Endothelial cell of umbilical vein (primary cell): ENCODE results near the gene CTDP1. TPM values are rescaled to one million over a fixed set of nuclear protein-coding genes. Genes with fewer than 3 reads are reported as not detected.

Experiments
- BruUV-seq: library from RNA; stranded (reverse); fragments of 400-500 nt; replicated peaks from 2 replicates; lab custom pipeline; 2021; lab: Mats Ljungman, UMichigan
- CTCF ChIA-PET: fragments of 300-600, 350-600 bp; sonication (Branson Sonifier 250); formaldehyde crosslinking; loops from one replicate; lab custom pipeline; 2021; ENCODE audit warnings: antibody characterized with exemption, inconsistent platforms; lab: Charles Lee
- POLR2A ChIA-PET: fragments of 300-600, 350-600 bp; sonication (Branson Sonifier 250); formaldehyde crosslinking; loops from one replicate; lab custom pipeline; 2021; ENCODE audit warnings: antibody characterized with exemption, inconsistent platforms; lab: Charles Lee
- DNase-seq: peaks from one replicate; pipeline ENCODE4 v3.0.0-alpha.2; 2011; ENCODE audit warnings: low read depth, low spot score
- FAIRE-seq: peaks from 2 replicates; lab custom pipeline; 2011; peaks lifted over from hg19 to GRCh38; lab: Jason Lieb, UNC
- H2AFZ ChIP-seq: 2 replicates; pipeline ENCODE4 v1.6.0; 2012; ENCODE audit warnings: low read depth, low read length, control low read depth, inconsistent platforms
- H3K27ac ChIP-seq: 2 replicates; pipeline ENCODE4 v1.5.1; 2011; ENCODE audit warnings: low read depth, mild to moderate bottlenecking, control low read depth, low read length, moderate library complexity; ENCODE audit not compliant: insufficient read depth
- H3K27me3 ChIP-seq, 2 experiments: 2 replicates each; pipeline versions ENCODE4 v1.6.0 to v1.6.1; 2011; ENCODE audit warnings: low read length in 2 of 2, mixed read lengths in 1 of 2; ENCODE audit not compliant: control insufficient read depth in 2 of 2, insufficient read depth in 2 of 2
- H3K36me3 ChIP-seq, 2 experiments: 2 replicates in 1 of 2; 3 replicates in 1 of 2; pipeline ENCODE4 v1.5.1; 2011; ENCODE audit warnings: low read length in 2 of 2, mild to moderate bottlenecking in 1 of 2, moderate library complexity in 1 of 2; ENCODE audit not compliant: control insufficient read depth in 2 of 2, insufficient read depth in 2 of 2; ENCODE audit errors: extremely low read depth in 1 of 2
- H3K4me1 ChIP-seq: 3 replicates; pipeline ENCODE4 v1.5.1; 2011; ENCODE audit warnings: mild to moderate bottlenecking, low read length; ENCODE audit not compliant: control insufficient read depth, insufficient read depth; ENCODE audit errors: extremely low read depth
- H3K4me2 ChIP-seq: 2 replicates; pipeline ENCODE4 v1.6.1; 2011; ENCODE audit warnings: low read length, control low read depth, mixed read lengths; ENCODE audit not compliant: insufficient read depth
- H3K4me3 ChIP-seq, 3 experiments: fragments of 200-600 bp in 1 of 3; sonication (generic), shearing (Covaris generic) in 1 of 3; replicated peaks in 1 of 3; 2 replicates each; pipeline ENCODE4 v1.5.1; 2011 to 2016; ENCODE audit warnings: control low read depth in 3 of 3, low read length in 3 of 3, mild to moderate bottlenecking in 2 of 3, inconsistent platforms in 1 of 3, low read depth in 1 of 3, moderate library complexity in 1 of 3; ENCODE audit not compliant: insufficient read depth in 1 of 3
- H3K79me2 ChIP-seq: 2 replicates; pipeline ENCODE4 v1.6.0; 2012; ENCODE audit warnings: low read length, inconsistent platforms; ENCODE audit not compliant: control insufficient read depth, insufficient read depth
- H3K9ac ChIP-seq: replicated peaks from 2 replicates; pipeline ENCODE3; 2011; ENCODE audit warnings: low read length, control low read depth; ENCODE audit not compliant: insufficient read depth; ENCODE audit errors: extremely low read depth
- H3K9me1 ChIP-seq: replicated peaks from 3 replicates; pipeline ENCODE4 v1.6.0; 2011; ENCODE audit warnings: mild to moderate bottlenecking, low read length; ENCODE audit not compliant: control insufficient read depth, insufficient read depth; ENCODE audit errors: extremely low read depth
- H3K9me3 ChIP-seq: replicated peaks from 2 replicates; pipeline ENCODE4 v1.5.1; 2012; ENCODE audit warnings: low read length, inconsistent platforms; ENCODE audit not compliant: control insufficient read depth, insufficient read depth
- H4K20me1 ChIP-seq: replicated peaks from 2 replicates; pipeline ENCODE3; 2011; ENCODE audit warnings: mild to moderate bottlenecking, low read length; ENCODE audit not compliant: control insufficient read depth, insufficient read depth; ENCODE audit errors: extremely low read depth
- CTCF ChIP-seq, 2 donors: IDR thresholded peaks; 1 replicate in 1 of 2; 2 replicates in 1 of 2; pipeline ENCODE4 v1.5.1; 2011; ENCODE audit warnings: low read length in 2 of 2, mild to moderate bottlenecking in 2 of 2, moderate library complexity in 2 of 2, control low read depth in 1 of 2, inconsistent platforms in 1 of 2, low read depth in 1 of 2; ENCODE audit not compliant: insufficient read depth in 1 of 2; ENCODE audit errors: extremely low read depth in 1 of 2
- EZH2 ChIP-seq: IDR thresholded peaks from 2 replicates; pipeline ENCODE4 v1.6.1; 2012; ENCODE audit warnings: borderline replicate concordance, low read depth, mild to moderate bottlenecking, moderate library complexity, low read length, inconsistent platforms; ENCODE audit not compliant: severe bottlenecking
- FOS ChIP-seq: IDR thresholded peaks from 2 replicates; pipeline ENCODE4 v1.6.1; 2011; ENCODE audit warnings: mild to moderate bottlenecking, low read length, moderate library complexity, borderline replicate concordance; ENCODE audit not compliant: insufficient read depth
- GATA2 ChIP-seq: IDR thresholded peaks from 2 replicates; pipeline ENCODE4 v1.7.0; 2011; ENCODE audit warnings: low read depth, mild to moderate bottlenecking, moderate library complexity, mixed read lengths, low read length; ENCODE audit not compliant: insufficient read length, insufficient read depth
- JUN ChIP-seq: IDR thresholded peaks from 2 replicates; pipeline ENCODE4 v1.6.1; 2011; ENCODE audit warnings: borderline replicate concordance, low read depth; ENCODE audit not compliant: insufficient read length, insufficient read depth
- MAX ChIP-seq: IDR thresholded peaks from 2 replicates; pipeline ENCODE4 v1.6.1; 2011; ENCODE audit not compliant: insufficient read depth, insufficient read length
- MYC ChIP-seq: IDR thresholded peaks from one replicate; pipeline ENCODE4 v1.6.1; 2011; ENCODE audit warnings: mild to moderate bottlenecking, low read depth, low read length
- POLR2A ChIP-seq: IDR thresholded peaks from 2 replicates; pipeline ENCODE4 v1.6.1; 2012; ENCODE audit warnings: low read depth, mild to moderate bottlenecking, control low read depth, low read length
- POLR2AphosphoS5 ChIP-seq: IDR thresholded peaks from 2 replicates; pipeline ENCODE4 v1.6.1; 2012; ENCODE audit warnings: low read depth, mild to moderate bottlenecking, control low read depth, low read length, moderate library complexity; ENCODE audit not compliant: insufficient read depth
- dilution Hi-C: fragments of 300-500 bp; cut with MboI; formaldehyde crosslinking; loops from one replicate; pipeline ENCODE4 v1.15.0; 2019; ENCODE audit warnings: low sequenced_read_pairs; ENCODE audit not compliant: extremely low pct_ligation_motif_present
- intact Hi-C: fragments of 100-400 bp; cut with micrococcal nuclease; formaldehyde crosslinking; loops from one replicate; pipeline ENCODE4 v1.10.0; 2022
- polyA plus RNA-seq, 4 experiments: library from polyadenylated mRNA; depleted of rRNA in 3 of 4; stranded (reverse) in 3 of 4; unstranded in 1 of 4; fragments of >200 nt; gene quantifications; 2 replicates each; pipeline versions ENCODE4 v1.2.1 to v1.2.3, GENCODE V29; 2011 to 2012; ENCODE audit warnings: missing spikeins in 1 of 4
- total RNA-seq: library from RNA; stranded (reverse); gene quantifications from 2 replicates; pipeline ENCODE4 v1.2.3, GENCODE V29; 2021

Gene CTDP1
- total and polyA plus RNA-seq, 2 donors (not counting 3 experiments of a cell fraction or from before 2014, with no cell fraction given) = 15.3 to 27.6 TPM

GRCh38 chr18:79754022-79754761 is 74.6 kb downstream of the CTDP1 start:
- Histone ChIP-seq H3K4me3 (no peak overlapping the region), H3K27me3 (no peaks in the 10 kb centered on the region), H4K20me1 (no peaks in the 10 kb centered on the region), H2AFZ (no peak overlapping the region), H3K36me3 (peaks cover 0 to 6% of the 10 kb centered on the region in 2 experiments), H3K4me2 (no peak overlapping the region), H3K9ac (no peak overlapping the region), H3K9me1 (no peaks in the 10 kb centered on the region), H3K4me1 (no peaks in the 10 kb centered on the region), H3K27ac (no peak overlapping the region), H3K9me3 (no peaks in the 10 kb centered on the region), H3K79me2 (no peaks in the 10 kb centered on the region)
- intact Hi-C loops = no loop called here
- TSS peak; percentile 87 for BruUV-seq
- FAIRE-seq = no peak
- CTCF ChIA-PET = no interaction called here
- DNase-seq = no peak
- dilution Hi-C loops = no loop called here
- TF ChIP-seq MYC (no peak), EZH2 (no peak), POLR2AphosphoS5 (no peak), FOS (no peak), POLR2A (no peak), GATA2 (no peak)
- POLR2A ChIA-PET = no interaction called here

- H3K36me3 ChIP-seq = peaks cover 0 to 6% of the 10 kb centered on the region in 2 experiments
- no peak overlapping the region for H3K4me3 ChIP-seq
- dilution Hi-C loops (no loop called here), intact Hi-C loops (no loop called here)
- TF ChIP-seq MAX (no peak), POLR2AphosphoS5 (no peak), CTCF (IDR thresholded peaks at IDR 0.05; ENCODE audit: extremely low read depth in 1 of 2, insufficient read depth in 1 of 2, low read depth in 1 of 2, low read length in 2 of 2) (no peak), JUN (no peak), GATA2 (no peak), FOS (no peak), EZH2 (no peak), POLR2A (no peak), MYC (no peak)
- no peak for FAIRE-seq
- no peaks in the 10 kb centered on the region for H3K9me3 ChIP-seq
- no peaks in the 10 kb centered on the region for H3K4me1 ChIP-seq
- H3K4me2 ChIP-seq = no peak overlapping the region
- H3K9me1 ChIP-seq = no peaks in the 10 kb centered on the region
- no peak overlapping the region for H2AFZ ChIP-seq
- H3K79me2 ChIP-seq = no peaks in the 10 kb centered on the region
- no peaks in the 10 kb centered on the region for H4K20me1 ChIP-seq
- H3K27ac ChIP-seq = no peak overlapping the region
- CTCF ChIA-PET = no interaction called here
- no peak overlapping the region for H3K9ac ChIP-seq
- no peak for DNase-seq
- POLR2A ChIA-PET = no interaction called here
- no TSS peak for BruUV-seq
- no peaks in the 10 kb centered on the region for H3K27me3 ChIP-seq
These were observed 75.3 kb downstream of the CTDP1 start for GRCh38 chr18:79754831-79755351.
